ENCODE results near the gene SLC31A1.

SLC31A1 gene

DNA sequence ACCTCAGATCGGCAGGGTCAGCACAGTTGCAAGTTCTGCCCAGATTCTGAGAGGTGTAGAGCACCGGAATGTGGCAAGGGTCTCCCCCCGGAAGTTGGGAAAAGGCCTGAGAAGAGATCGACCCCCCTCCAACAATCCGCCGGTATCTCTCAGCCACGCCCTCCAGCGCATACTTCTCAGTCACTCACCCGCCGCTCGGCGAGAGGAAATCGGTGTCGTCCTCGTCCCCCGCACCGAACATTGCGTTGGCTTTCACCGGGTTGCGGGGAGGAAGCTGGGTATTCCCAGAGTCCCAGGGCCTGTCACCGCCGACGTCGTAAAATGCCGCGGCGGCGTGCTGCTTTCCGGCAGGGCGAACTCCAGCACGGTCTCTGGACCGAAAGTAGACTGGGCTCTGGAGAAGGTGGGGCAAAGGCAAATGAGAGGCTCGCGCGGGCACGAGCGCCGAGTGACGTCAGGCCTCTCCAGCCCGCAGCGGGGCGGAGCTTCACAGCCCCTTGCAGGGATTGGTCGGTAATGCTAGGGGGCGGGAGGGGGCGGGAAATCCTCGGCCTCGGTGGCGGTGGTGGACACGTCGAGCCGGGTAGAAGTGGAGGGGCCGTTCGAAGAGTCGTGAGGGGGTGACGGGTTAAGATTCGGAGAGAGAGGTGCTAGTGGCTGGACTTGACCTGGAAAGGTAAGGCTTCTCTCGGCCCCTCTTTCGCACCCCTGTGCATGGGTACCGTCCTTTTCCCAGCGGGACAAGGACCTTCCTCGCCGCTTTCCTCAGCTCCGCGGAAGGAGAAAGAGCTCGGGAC lies at the start of gene SLC31A1, which contains the start of gene FKBP15:
Gene SLC31A1, plus strand, starts transcription at position 542 of the 797 bp plus-strand sequence. CDS start 34,605 bp downstream, outside the sequence.
Gene FKBP15, minus strand, starts transcription at position 275 of the 797 bp plus-strand sequence. Its CDS starts 34 bp downstream, at position 241.
- DNase-seq (ENCODE audit: low read depth in 2 of 3, low spot score in 1 of 3): peak; percentile 93 to 96 (median 95)

DNA sequence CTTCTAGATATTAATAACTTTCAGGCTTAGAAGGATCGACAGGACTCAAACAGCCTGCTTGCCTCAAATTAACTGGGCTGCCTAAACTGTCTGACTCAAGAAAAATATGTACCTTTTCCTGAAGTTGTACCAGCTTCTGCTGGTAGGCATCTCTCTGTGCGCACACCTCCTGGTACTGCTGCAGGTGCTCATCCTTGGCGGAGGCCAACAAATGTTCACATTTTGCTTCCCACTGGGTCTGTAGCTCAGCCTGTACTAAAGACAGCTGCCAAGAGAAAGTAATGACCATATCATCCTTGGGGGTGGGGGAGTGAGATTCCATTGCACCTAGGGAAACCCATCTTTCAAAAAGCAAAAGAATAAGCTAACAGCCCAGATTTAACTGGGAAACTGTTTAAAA lies 48.0 kb upstream of the SLC31A1 start:
- no peak for DNase-seq (ENCODE audit: low read depth in 2 of 3, low spot score in 1 of 3)

DNA sequence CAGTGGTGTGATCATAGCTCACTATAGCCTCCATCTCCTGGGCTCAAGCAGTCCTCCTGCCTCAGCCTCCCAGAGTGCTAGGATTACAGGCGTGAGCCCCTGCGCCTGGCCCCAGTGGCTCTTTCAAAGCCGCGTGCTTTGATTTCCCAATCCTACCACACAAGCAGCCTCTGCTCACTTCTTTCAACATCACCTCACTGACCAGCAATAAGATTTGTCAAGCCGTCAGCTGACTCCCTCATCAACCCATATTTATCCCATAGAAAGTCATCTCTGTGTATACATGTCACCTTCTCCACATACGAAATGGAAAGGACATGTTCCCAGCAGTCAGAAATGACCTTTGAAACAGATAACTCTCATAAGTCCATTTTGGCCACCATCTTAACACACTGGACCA lies 44.5 kb upstream of the SLC31A1 start:
- DNase-seq (ENCODE audit: low read depth in 2 of 3, low spot score in 1 of 3): no peak

DNA sequence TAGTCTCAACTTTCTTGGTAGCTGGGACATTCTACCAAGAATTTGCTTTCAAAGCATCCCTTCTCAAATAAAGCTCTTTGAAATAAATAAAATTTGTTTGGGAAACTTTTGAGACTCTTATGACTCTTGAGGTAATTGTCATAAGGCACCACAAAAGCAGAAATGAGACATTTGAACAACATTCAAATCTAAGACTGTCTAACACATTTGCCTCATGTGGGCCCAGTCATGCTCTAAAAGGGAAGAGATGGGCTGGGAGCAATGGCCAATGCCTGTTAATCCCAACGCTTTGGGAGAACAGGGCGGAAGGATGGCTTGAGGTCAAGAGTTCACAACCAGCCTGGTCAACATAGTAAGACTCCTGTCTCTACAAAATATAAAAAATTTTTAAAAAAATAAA lies 44.1 kb upstream of the SLC31A1 start:
- DNase-seq (ENCODE audit: low read depth in 2 of 3, low spot score in 1 of 3): no peak

DNA sequence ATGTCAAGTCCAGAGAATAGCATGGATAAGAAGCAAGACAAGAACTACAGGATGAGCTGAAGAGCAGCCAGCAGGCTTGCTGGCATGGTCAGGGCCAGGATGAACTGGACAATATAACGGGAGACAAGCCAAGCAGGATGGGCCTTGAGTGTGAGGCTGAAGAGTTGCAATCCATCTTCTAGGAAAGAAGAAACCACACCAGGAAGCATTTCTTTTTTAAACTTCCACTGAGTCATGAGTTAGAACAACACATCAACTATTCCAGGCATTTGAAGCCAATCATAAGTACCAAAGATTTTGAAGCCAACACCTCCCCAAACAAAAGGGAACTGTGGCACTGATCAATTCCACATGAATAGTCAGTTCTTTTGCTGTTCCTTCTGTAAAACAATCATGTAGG lies 43.3 kb upstream of the SLC31A1 start:
- no peak for DNase-seq (ENCODE audit: low read depth in 2 of 3, low spot score in 1 of 3)

DNA sequence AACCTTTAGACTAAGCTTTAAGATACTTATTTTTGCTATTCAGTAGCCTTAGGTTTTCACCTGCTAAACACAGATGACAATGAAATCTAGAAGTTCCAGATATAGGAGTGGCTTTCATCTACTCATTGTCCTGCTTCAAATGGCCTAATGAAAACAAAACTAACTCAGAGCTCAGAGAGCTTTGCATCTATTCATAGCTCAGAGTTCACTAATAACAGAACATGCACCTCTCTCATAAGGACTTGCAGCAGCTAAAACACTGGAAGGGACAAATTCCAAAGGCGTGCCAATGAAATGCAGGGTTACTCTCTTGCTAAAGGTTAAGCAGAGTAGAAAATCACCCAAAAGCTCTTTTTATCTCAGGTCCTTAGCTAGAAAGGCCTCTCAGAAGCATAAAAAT lies 41.5 kb upstream of the SLC31A1 start:
- no peak for DNase-seq (ENCODE audit: low read depth in 2 of 3, low spot score in 1 of 3)

DNA sequence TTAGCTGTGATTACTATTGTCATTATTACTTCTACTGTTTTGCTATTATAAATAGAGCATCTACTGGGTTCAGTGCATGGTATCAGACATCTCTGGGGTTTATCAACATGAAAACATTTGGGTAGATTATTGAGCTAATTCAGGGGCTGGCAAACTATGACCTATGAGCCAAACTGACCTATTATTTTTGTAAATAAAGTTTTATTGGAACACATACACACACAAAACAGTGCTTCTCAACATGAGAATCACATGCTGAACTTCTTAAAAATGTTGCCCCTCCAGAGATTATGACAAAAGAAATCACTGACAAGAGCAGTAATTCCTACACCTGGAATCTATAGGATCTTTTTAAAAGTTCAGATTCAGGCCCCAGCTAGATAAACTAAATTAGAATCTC lies 40.2 kb upstream of the SLC31A1 start:
- DNase-seq (ENCODE audit: low read depth in 2 of 3, low spot score in 1 of 3): no peak

DNA sequence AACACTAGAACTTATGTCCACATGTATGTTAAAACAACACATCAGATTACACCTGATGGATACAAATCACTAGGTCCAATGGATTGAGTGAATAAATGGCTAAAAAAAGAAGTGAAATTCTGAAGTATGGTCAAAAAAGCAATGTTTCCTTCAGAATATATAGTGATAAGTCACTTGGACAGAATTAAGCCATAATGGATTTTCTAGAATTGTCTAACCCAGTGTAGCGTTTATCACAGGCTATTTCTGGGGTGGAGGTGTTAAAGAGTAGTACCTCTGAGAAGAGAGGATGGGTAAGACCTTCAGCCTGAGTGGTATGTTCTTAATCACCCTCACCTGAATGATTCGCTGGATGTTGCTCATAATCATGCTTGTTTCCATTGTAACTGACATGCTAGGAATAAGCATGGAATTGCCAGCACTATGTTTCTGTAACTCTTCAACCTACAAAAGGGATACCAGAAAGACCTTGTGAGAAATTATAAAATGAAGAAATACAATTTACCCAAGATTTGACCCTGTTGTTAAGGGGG lies 37.3 kb upstream of the SLC31A1 start:
- no peak for DNase-seq (ENCODE audit: low read depth in 2 of 3, low spot score in 1 of 3)

DNA sequence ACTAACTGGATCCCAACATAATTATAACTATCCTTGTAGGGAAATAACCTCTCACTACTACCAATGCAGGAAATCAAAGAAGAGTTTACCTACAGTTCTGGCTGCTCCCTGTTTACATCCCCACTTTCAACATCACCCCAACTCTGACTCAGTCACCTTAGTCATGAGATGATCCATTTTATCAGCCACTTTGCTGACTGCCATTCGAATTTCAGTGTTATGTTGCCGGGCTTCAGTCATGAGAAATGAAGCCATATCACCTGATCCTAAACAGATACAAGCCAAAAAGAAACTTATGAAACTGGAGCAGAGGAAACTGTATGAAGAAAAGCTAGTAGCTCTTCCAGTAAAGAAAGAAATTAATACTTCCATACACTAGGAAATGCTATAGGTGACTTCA lies 36.8 kb upstream of the SLC31A1 start:
- DNase-seq (ENCODE audit: low read depth in 2 of 3, low spot score in 1 of 3): no peak

DNA sequence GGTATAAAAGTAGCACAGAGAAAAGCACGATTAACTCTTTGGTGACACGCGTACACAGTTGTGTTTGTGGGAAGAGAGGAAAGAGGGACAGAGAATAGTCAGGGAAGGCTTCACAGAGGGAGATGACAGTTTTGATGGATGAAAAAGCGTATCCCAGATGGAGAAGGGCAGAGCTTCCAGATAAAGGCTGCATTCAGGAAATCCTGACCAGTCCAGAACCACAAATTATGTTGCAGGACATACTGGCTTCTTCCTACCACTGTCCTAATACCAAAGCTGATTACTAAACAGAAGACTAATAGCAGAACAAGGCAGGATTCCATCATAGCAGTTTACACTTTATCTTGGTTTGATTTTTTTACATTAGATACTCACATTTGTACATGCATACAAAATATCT lies 36.1 kb upstream of the SLC31A1 start:
- no peak for DNase-seq (ENCODE audit: low read depth in 2 of 3, low spot score in 1 of 3)

DNA sequence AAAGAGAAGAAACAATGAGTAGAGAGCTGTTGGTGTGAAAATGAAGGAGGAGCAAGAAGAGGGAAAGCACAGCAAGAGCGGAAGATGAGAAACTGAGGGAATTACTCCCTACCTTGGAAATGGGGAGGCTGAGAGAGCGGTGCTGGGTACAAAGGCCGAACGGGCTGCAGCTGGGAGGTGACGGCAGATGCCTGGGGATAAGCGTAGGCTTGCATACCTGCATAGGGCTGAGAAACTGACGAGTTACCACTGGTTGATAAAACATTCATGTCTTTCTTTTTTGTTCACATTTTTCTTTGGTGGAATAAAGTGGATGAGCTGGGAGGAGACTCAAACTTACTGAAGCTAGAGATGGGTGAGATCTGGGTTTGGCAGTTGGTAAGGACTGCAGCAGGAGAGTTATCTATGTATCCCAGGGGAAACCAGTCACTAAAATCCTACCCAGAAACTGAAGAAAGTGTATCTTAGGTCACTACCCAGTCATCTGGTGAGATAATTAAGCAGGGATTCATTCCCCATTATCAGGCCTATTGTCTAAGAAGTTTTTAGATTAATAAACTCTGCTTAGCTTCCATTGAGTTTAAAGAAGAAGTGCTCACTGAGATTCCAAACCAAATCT lies 35.1 kb upstream of the SLC31A1 start:
- DNase-seq (ENCODE audit: low read depth in 2 of 3, low spot score in 1 of 3): no peak

DNA sequence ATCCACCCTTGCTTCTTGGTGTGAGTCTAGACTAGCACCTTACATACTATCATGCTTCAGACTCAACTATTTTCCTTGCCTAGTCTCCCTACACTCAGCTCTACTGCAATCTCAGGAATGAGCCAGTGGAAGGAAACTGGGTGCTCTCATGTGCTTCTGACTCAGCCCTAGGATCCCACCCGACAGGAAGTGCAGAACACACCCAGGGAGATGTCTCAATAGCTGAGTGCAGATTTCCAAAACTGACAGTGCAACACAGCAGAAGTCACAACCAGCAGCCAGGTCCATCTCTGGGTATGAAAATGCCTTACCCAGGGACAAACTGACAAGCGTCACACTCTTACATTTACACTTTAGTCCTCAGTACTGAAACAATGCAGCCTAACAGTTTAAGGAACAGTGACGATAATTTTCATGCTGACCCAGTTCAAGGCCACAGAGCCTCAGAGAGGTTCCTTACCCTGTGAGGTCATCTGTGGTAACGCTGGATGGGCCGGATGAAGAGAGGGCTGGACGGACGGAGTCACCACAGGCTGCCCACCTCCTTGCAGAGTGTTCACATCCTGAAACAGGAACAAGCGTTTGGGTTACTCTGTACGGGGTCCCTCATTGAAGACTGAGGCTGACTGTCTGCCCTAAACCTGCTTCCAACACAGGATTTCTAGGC lies 33.3 kb upstream of the SLC31A1 start:
- no peak for DNase-seq (ENCODE audit: low read depth in 2 of 3, low spot score in 1 of 3)

DNA sequence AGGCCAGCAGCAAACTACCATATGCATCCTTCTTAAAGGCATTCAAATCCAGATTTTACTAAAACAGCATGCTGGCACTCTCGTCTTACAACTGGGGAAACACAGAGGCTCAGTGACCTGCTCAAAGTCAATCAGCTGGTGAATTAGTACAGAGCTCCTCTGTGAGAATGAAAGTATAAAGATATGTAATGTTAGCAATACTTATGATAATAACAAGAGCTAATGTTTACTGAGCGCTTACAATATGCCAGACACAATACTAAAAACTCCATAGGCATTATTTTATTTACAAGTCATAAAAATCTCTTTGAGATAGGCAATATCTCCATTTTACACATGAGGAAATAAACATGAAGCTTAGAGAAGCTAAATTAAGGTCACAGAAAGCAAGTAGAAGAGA lies 28.9 kb upstream of the SLC31A1 start:
- no peak for DNase-seq (ENCODE audit: low read depth in 2 of 3, low spot score in 1 of 3)

DNA sequence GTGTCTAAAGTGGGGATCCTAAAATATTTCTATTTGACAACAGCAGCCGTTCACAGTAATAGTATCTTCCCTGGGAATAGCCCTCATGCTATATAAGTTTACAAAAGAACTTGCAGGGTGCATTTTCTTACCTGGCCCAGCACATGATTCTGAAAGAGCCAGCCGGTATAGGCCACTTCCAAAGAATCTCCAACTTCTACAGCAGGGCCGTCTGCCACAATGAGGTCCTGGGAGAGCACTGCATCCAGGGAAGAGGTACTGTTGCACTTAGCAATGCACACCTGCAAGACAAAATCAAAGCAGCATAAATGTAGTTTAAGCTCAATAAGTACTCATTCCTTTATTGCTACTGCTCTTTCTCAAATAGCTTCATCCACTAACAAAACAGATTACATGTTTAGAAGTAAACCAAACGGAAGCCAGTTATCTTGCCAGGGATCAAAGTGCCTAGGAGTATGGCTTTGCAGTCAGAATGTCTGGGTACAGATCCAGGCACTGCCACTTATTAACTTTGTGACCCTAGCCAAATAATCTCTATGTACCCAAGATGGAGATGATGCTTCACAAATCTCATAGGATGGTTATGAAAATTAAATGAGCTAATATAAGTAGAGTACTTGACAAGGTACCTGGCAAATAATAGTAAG lies 21.5 kb upstream of the SLC31A1 start:
- DNase-seq (ENCODE audit: low read depth in 2 of 3, low spot score in 1 of 3): no peak

DNA sequence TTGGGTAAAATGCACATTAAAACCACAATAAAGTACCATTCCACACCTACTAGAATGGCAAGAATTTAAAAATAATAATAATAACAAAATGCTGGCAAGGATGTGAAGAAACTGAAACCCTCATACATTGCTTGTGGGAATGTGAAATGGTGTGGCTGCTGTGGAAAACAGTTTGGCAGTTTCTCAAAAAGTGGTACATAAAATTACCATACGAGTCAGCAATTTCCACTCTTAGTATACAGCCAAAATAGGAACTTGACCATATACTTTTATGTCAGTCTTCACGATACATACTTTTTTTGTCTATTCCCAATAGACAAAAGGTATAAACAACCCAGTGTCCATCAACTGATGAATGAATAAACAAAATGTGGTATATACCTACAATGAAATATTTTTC lies 15.9 kb upstream of the SLC31A1 start:
- no peak for DNase-seq (ENCODE audit: low read depth in 2 of 3, low spot score in 1 of 3)

DNA sequence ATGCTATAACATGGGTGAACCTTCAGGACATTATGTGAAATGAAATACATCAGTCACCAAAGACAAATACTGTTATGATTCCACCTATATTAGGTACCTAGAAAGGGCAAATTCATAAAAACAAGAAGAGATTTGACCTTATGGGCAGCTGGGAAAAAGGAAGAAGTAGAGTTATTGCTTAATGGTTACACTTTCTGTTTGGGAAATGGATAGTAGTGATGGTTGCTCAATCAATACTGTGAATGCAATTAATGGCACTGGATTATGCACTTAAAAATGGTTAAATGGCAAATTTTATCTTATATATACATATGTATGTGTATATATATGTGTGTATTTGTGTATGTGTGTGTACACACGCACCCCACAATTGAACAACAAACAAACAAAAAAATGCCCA lies 15.5 kb upstream of the SLC31A1 start:
- no peak for DNase-seq (ENCODE audit: low read depth in 2 of 3, low spot score in 1 of 3)

DNA sequence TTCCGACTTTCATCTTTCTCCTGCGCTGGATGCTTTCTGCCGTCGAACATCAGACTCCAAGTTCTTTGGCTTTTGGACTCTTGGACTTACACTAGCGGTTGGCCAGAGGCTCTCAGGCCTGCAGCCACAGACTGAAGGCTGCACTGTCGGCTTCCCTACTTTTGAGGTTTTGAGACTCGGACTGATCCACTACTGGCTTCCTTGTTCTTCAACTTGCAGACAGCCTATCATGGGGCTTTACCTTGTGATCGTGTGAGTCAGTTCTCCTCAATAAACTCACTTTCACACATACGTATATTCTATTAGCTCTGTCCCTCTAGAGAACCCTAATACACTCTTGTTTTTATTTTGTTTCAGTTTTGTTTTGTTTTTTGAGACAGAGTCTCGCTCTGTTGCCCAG lies 10.5 kb upstream of the SLC31A1 start:
- DNase-seq (ENCODE audit: low read depth in 2 of 3, low spot score in 1 of 3): no peak

DNA sequence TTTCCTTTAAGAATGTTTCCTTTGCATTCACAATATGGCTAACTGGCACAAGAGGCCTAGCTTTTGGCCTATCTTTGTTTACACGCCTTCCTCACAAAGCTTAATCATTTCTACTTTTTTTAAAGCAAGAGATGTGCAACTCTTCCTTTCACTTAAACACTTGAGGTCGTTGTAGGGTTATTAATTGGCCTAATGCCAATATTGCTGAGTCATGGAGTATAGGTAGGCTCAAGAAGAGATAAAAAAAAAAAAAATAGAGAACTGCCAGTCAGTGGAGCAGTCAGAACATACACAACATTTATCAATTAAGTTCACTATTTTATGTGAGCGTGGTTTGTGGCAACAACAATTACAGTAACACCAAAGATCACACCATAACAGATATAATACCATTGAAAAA lies 6.2 kb upstream of the SLC31A1 start:
- no peak for DNase-seq (ENCODE audit: low read depth in 2 of 3, low spot score in 1 of 3)

DNA sequence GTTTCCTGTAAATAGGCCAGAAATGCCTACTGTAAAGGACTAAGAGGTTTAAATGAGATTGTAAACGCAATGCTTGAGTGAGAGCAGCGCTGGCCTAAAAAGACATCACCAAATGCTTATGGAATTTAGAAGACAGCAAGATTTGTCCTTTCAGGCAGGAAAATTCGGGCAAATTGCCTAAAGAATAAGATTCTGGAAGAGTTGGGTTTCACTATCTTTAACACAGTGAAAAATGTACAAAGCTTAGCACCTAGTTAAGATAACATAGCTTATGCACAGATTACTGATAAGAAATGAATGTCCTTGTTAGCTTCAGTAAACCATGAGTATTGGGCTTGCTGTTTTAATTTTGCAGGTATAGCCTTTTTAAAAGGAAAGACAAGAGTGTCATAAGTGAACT lies 4.9 kb upstream of the SLC31A1 start:
- DNase-seq (ENCODE audit: low read depth in 2 of 3, low spot score in 1 of 3): no peak

DNA sequence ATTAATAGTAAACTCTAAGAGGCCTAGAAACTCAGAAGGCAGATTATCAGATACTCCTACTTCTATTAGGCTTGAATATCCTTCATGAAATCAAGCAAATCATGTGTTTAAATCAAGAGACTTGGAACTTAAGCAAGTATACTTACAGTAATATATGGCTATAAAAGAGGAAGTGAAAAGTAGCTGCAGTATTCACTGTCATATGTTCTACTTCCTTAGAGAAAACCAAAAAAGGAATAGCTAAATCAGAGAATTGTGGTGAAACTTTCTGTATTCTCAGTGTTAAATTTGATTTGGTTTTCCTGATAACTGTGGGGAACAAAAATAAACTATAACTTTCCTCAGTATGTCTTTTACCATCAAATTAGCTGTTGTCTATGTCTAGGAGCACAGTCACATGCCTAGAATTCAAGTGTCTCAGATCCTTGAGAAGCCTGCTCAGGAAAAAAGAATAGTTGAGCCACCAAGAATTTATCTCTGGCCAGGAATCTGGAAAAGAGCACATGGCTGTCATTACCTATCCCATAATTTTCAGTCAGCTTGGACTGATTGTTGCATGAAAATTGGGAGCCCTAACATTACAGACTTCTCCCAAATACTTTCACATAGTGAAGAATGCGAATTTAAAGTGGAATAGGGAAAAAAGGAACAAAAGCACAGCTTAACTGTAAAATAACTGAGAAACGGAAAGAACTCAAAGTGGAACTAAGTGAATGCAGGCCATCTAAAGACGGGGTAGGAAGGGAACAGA lies 2.0 kb upstream of the SLC31A1 start:
- DNase-seq (ENCODE audit: low read depth in 2 of 3, low spot score in 1 of 3): no peak

DNA sequence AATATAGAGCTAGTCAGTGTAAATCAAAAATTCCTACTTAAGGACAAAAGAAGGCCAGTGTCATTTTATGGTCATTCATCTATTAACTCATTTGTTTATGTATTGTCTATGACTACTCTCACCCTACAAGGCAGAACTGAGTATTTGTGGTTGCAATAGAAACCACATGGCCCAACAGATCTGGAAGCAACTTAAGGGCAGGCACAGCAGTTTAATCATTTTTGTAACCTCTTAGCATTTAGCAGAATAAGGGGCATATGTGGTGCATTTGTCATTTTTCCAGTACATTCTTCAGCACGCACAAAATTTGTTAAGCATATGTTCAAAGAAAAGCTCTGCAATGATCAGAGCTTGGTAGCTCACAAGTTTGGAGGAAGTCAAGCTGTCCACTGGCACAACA lies 1.4 kb upstream of the SLC31A1 start:
- peak in 1 of 3 donors; percentile 15 for DNase-seq (ENCODE audit: low read depth in 2 of 3, low spot score in 1 of 3)

All from stimulated activated CD4-positive, alpha-beta T cell treated with anti-CD3 and anti-CD28 coated beads, Interleukin-12 subunit alpha, Interleukin-12 subunit beta, amount 100 ng/mL, for 48 hours (primary cell).